Suprapubic skin (tissue), 3 donors: Measurements from ENCODE around the gene TOGARAM2.

Source experiments
- POLR2AphosphoS5 ChIP-seq, 3 donors: sonication (generic); formaldehyde crosslinking; IDR thresholded peaks; one replicate each; pipeline ENCODE4 v1.6.1; 2017; ENCODE audit warnings: antibody characterized with exemption in 3 of 3
- TF ChIP-seq, protein P1 (sequence below), 2 donors: fragments of 200-600 bp in 1 of 2; fragments of 450-650 bp in 1 of 2; sonication (generic) in 1 of 2; IDR thresholded peaks; one replicate each; pipeline ENCODE4 v1.5.1; 2016 to 2019; ENCODE audit warnings: antibody characterized with exemption in 2 of 2, mild to moderate bottlenecking in 1 of 2, moderate library complexity in 1 of 2

DNA sequence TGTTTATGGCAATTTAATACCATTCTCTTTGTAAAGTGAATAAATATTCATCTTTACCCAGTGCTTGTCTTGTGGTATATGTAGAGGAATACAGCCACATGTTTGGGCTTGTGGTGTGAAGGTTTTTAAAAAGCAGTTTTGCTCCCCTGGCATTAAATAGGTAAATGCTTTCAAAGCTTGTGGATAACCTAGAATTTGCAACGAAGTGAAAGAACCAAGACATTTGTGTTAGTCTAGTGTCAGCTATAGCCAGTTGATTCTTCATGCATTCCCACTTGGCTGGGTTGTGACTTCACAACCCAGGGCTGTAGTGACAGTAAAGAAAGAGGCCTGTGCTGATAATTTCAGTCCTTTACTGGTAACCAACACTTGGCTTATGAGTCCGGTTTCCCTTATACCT is 32.9 kb upstream of the TOGARAM2 start:
- TF ChIP-seq, protein P1, sequence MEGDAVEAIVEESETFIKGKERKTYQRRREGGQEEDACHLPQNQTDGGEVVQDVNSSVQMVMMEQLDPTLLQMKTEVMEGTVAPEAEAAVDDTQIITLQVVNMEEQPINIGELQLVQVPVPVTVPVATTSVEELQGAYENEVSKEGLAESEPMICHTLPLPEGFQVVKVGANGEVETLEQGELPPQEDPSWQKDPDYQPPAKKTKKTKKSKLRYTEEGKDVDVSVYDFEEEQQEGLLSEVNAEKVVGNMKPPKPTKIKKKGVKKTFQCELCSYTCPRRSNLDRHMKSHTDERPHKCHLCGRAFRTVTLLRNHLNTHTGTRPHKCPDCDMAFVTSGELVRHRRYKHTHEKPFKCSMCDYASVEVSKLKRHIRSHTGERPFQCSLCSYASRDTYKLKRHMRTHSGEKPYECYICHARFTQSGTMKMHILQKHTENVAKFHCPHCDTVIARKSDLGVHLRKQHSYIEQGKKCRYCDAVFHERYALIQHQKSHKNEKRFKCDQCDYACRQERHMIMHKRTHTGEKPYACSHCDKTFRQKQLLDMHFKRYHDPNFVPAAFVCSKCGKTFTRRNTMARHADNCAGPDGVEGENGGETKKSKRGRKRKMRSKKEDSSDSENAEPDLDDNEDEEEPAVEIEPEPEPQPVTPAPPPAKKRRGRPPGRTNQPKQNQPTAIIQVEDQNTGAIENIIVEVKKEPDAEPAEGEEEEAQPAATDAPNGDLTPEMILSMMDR (IDR thresholded peaks at IDR 0.05): no peak
- TF ChIP-seq POLR2AphosphoS5 (IDR thresholded peaks at IDR 0.05): no peak
